AG09309 (cell line): ENCODE measurements around the gene RASA1.

ENCODE experiments used
- DNase-seq: peaks from one replicate; pipeline ENCODE4 v3.0.0-alpha.2; 2010; ENCODE audit warnings: low read depth
- H3K4me3 ChIP-seq: 2 replicates; pipeline ENCODE4 v1.5.1; 2011; ENCODE audit warnings: mild to moderate bottlenecking, low read depth, low read length, moderate library complexity; ENCODE audit not compliant: control insufficient read depth
- CTCF ChIP-seq: IDR thresholded peaks from 2 replicates; pipeline ENCODE4 v1.5.1; 2011; ENCODE audit warnings: mild to moderate bottlenecking, low read depth, low read length, inconsistent platforms; ENCODE audit not compliant: insufficient read depth, control insufficient read depth; ENCODE audit errors: missing control alignments

RASA1 gene

GRCh38 chr5:87347841-87348240, 80.2 kb downstream of the RASA1 start:
- TF ChIP-seq CTCF, result no peak
- no peak overlapping the region for H3K4me3 ChIP-seq
- DNase-seq, result no peak

- H3K4me3 ChIP-seq, result no peak overlapping the region
- DNase-seq, result no peak
- no peak for TF ChIP-seq CTCF
Measured at GRCh38 chr5:87354496-87354895, 86.8 kb downstream of the RASA1 start.

GRCh38 chr5:87359106-87359505, 91.4 kb downstream of the RASA1 start:
- no peak for DNase-seq
- H3K4me3 ChIP-seq, result no peak overlapping the region
- no peak for TF ChIP-seq CTCF

- H3K4me3 ChIP-seq, result no peak overlapping the region
- no peak for DNase-seq
- TF ChIP-seq CTCF, result no peak
Measured at GRCh38 chr5:87360132-87360531, 92.4 kb downstream of the RASA1 start.

GRCh38 chr5:87361031-87361445, 93.4 kb downstream of the RASA1 start:
- peak; percentile 91 for DNase-seq
- no peak overlapping the region for H3K4me3 ChIP-seq

GRCh38 chr5:87361536-87362213, 94.0 kb downstream of the RASA1 start:
- H3K4me3 ChIP-seq, result no peak overlapping the region
- TF ChIP-seq CTCF, result no peak
- DNase-seq, result no peak

More at GRCh38 chr5:87361031-87361445, 93.4 kb downstream of the RASA1 start:
- TF ChIP-seq CTCF, result no peak
